Measurements from ENCODE around the gene EPOP.

Gene EPOP

DNA sequence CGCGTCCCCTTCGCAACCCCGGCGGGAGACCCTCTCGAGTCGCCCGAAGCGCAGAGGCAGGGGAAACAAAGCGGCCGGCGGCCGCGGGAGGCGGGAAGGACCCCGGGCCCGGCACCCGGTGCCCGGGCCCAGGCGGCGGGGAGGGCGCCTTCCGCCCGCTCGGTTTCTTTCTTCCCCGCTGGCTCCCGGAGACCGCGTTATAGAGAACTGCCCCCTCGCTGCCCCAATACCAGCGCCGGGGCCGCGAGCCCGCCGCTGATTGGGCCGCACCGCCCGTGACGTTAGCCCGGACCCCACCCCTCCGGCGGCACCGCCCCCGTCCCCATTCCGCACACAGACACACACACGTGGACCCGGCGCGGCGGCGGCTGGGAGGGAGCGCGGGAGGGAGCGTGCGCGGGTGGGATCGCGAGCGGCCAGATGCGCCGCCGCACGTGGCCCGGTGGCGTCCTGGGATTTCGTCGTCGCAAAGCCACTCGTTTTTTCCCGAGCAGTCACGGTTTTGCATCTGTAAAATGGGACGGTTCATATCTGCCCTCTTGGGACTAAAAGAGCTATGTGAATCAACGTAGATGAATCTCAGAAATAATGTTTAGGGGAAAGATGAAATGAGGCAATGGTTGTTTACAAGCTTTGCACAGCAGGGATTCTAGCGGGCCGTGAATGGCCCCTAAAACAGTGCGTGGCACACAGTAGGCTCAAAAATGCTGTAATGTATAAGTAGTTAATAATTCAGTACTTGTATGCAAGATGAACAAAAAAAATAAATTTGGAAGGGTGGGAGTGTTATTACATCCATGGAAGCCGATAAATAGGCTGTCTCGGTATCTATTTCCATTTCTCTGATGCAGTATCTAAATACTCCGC, at the start of gene EPOP:
Gene EPOP (minus strand): TSS at position 209 of the 867 bp plus-strand sequence. CDS start 462 bp downstream, outside the sequence.
- peak; percentile 82 for DNase-seq (ENCODE audit: low read depth)
- TF ChIP-seq CTCF (IDR thresholded peaks at IDR 0.05; ENCODE audit: low read length, missing control alignments) = no peak
- H3K4me3 ChIP-seq (replicated peaks; ENCODE audit: low read depth, low read length) = peak within 1 kb of the TSS; percentile 46

GRCh38 chr17:38721802-38722201, 47.0 kb upstream of the EPOP start:
- no peak overlapping the region for H3K4me3 ChIP-seq (replicated peaks; ENCODE audit: low read depth, low read length)
- DNase-seq (ENCODE audit: low read depth) = no peak
- no peak for TF ChIP-seq CTCF (IDR thresholded peaks at IDR 0.05; ENCODE audit: low read length, missing control alignments)

- DNase-seq (ENCODE audit: low read depth) = no peak
- no peak for TF ChIP-seq CTCF (IDR thresholded peaks at IDR 0.05; ENCODE audit: low read length, missing control alignments)
- H3K4me3 ChIP-seq (replicated peaks; ENCODE audit: low read depth, low read length) = no peak overlapping the region
Observed at GRCh38 chr17:38720941-38721340, 46.2 kb upstream of the EPOP start.

DNA sequence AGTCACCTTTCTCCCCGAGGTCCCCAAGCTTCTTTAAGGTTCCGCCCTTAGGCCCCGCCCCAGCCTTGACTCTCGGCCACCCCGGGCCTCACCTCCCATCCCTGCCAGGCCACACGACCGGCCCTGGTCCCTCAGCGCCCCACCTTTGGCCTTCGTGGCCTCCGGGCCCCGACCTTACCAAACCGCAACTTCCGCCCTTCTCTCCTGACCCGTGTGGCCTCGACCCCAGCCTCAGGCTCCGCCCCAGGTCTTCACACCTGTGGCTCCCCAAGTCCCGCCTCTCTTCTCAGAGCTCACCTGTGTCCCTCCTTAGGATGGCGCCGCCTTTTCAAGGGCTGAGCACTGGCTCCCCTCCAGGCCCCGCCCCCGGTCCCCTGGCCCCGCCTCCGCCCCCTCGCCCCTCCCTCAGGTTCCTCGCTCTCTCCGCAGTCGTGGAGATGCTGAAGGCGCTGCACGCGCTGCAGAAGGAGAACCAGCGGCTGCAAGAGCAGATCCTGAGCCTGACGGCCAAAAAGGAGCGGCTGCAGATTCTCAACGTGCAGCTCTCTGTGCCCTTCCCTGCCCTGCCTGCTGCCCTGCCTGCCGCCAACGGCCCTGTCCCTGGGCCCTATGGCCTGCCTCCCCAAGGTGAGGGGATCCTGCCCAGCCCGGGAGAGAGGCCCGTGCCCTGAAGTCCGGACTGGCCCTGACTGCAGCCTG, 45.3 kb upstream of the EPOP start:
- TF ChIP-seq CTCF (IDR thresholded peaks at IDR 0.05; ENCODE audit: low read length, missing control alignments) = no peak
- no peak overlapping the region for H3K4me3 ChIP-seq (replicated peaks; ENCODE audit: low read depth, low read length)
- DNase-seq (ENCODE audit: low read depth) = no peak

- DNase-seq (ENCODE audit: low read depth) = no peak
- H3K4me3 ChIP-seq (replicated peaks; ENCODE audit: low read depth, low read length) = no peak overlapping the region
- TF ChIP-seq CTCF (IDR thresholded peaks at IDR 0.05; ENCODE audit: low read length, missing control alignments) = no peak
Observed at GRCh38 chr17:38719289-38719942, 44.7 kb upstream of the EPOP start.

- no peak for TF ChIP-seq CTCF (IDR thresholded peaks at IDR 0.05; ENCODE audit: low read length, missing control alignments)
- no peak overlapping the region for H3K4me3 ChIP-seq (replicated peaks; ENCODE audit: low read depth, low read length)
- no peak for DNase-seq (ENCODE audit: low read depth)
Observed at GRCh38 chr17:38717139-38717745, 42.5 kb upstream of the EPOP start.
